ENCODE results near the gene EEPD1. TPM values are rescaled to one million over a fixed set of nuclear protein-coding genes. Genes with fewer than 3 reads are reported as not detected.
A peak's percentile ranks its signal among the peaks of the same experiment; 100 is the strongest.

EEPD1 gene
- total RNA-seq, 2 experiments from 2014 or later, result 11.9 to 13.8 TPM

GRCh38 chr7:36283711-36284130 is 130.7 kb downstream of the EEPD1 start:
- POLR2A ChIA-PET, result no interaction called here

GRCh38 chr7:36284456-36285090 is 131.5 kb downstream of the EEPD1 start:
- ChIA-PET POLR2A (no interaction called here), CTCF (interaction anchor here (1.0 to 2.2 kb wide), 5 partner anchors 9 to 16 kb away, joined by 3 to 4 read pairs (median 3); no protein-coding TSS in a partner anchor)
- Mint-ChIP-seq H3K9me3 (no peaks in the 10 kb centered on the region), H3K4me1 (peaks cover 88% of the 10 kb centered on the region), H3K36me3 (ENCODE audit: low read depth) (peaks cover 10% of the 10 kb centered on the region), H3K27me3 (no peaks in the 10 kb centered on the region), H3K27ac (peak overlapping the region; percentile 51), H3K4me3 (no peak overlapping the region)
- no peak for DNase-seq

More at GRCh38 chr7:36283711-36284130, 130.7 kb downstream of the EEPD1 start:
- CTCF ChIA-PET, result interaction anchor here (1.0 to 2.2 kb wide), 3 partner anchors 8 to 17 kb away, joined by 3 to 4 read pairs (median 4); no protein-coding TSS in a partner anchor
- Mint-ChIP-seq H3K9me3 (no peaks in the 10 kb centered on the region), H3K36me3 (ENCODE audit: low read depth) (peaks cover 7% of the 10 kb centered on the region), H3K4me1 (peaks cover 84% of the 10 kb centered on the region), H3K27me3 (no peaks in the 10 kb centered on the region), H3K4me3 (no peak overlapping the region), H3K27ac (peak overlapping the region; percentile 70)
- no peak for DNase-seq

GRCh38 chr7:36285276-36285675 is 132.2 kb downstream of the EEPD1 start:
- CTCF ChIA-PET, result interaction anchor here (1.2 to 2.2 kb wide), 3 partner anchors 8 to 15 kb away, joined by 3 to 4 read pairs (median 3); no protein-coding TSS in a partner anchor
- Mint-ChIP-seq H3K9me3 (no peaks in the 10 kb centered on the region), H3K27me3 (no peaks in the 10 kb centered on the region), H3K27ac (peak overlapping the region; percentile 95), H3K36me3 (ENCODE audit: low read depth) (peaks cover 10% of the 10 kb centered on the region), H3K4me3 (no peak overlapping the region), H3K4me1 (peaks cover 89% of the 10 kb centered on the region)
- DNase-seq, result no peak
- POLR2A ChIA-PET, result no interaction called here

GRCh38 chr7:36286226-36286625 is 133.2 kb downstream of the EEPD1 start:
- ChIA-PET POLR2A (no interaction called here), CTCF (interaction anchor here (1.3 to 1.8 kb wide), 3 partner anchors 13 to 302 kb away, joined by 4 to 5 read pairs (median 5); no protein-coding TSS in a partner anchor)
- Mint-ChIP-seq H3K27ac (peak overlapping the region; percentile 95), H3K9me3 (no peaks in the 10 kb centered on the region), H3K4me3 (peak overlapping the region; percentile 68), H3K27me3 (no peaks in the 10 kb centered on the region), H3K4me1 (peaks cover 86% of the 10 kb centered on the region), H3K36me3 (ENCODE audit: low read depth) (peaks cover 13% of the 10 kb centered on the region)
- DNase-seq, result peak; percentile 87

GRCh38 chr7:36286688-36287087 is 133.6 kb downstream of the EEPD1 start:
- peaks cover 87% of the 10 kb centered on the region for H3K4me1 Mint-ChIP-seq
- no peak for DNase-seq
- H3K4me3 Mint-ChIP-seq, result peak overlapping the region; percentile 68
- CTCF ChIA-PET, result interaction anchor here (1.3 to 1.8 kb wide), 4 partner anchors 13 to 303 kb away, joined by 4 to 5 read pairs (median 5); no protein-coding TSS in a partner anchor
- peak overlapping the region; percentile 95 for H3K27ac Mint-ChIP-seq
- POLR2A ChIA-PET, result no interaction called here
- no peaks in the 10 kb centered on the region for H3K9me3 Mint-ChIP-seq
- H3K27me3 Mint-ChIP-seq, result no peaks in the 10 kb centered on the region
- H3K36me3 Mint-ChIP-seq (ENCODE audit: low read depth), result peaks cover 15% of the 10 kb centered on the region

GRCh38 chr7:36287371-36288241 is 134.6 kb downstream of the EEPD1 start:
- Mint-ChIP-seq H3K9me3 (no peaks in the 10 kb centered on the region), H3K4me1 (peaks cover 89% of the 10 kb centered on the region), H3K27ac (peak overlapping the region; percentile 95), H3K36me3 (ENCODE audit: low read depth) (peaks cover 15% of the 10 kb centered on the region), H3K4me3 (peak overlapping the region; percentile 73), H3K27me3 (no peaks in the 10 kb centered on the region)
- ChIA-PET POLR2A (no interaction called here), CTCF (interaction anchor here (0.9 to 3.7 kb wide), 8 partner anchors 8 to 304 kb away, joined by 3 to 11 read pairs (median 4); no protein-coding TSS in a partner anchor)
- peak; percentile 50 for DNase-seq

GRCh38 chr7:36288501-36288900 is 135.4 kb downstream of the EEPD1 start:
- peak overlapping the region; percentile 73 for H3K4me3 Mint-ChIP-seq
- DNase-seq, result no peak
- POLR2A ChIA-PET, result no interaction called here
- no peaks in the 10 kb centered on the region for H3K27me3 Mint-ChIP-seq
- no peaks in the 10 kb centered on the region for H3K9me3 Mint-ChIP-seq
- peaks cover 81% of the 10 kb centered on the region for H3K4me1 Mint-ChIP-seq
- peaks cover 15% of the 10 kb centered on the region for H3K36me3 Mint-ChIP-seq (ENCODE audit: low read depth)
- CTCF ChIA-PET, result interaction anchor here (0.8 to 3.7 kb wide), 5 partner anchors 8 to 382 kb away, joined by 3 to 11 read pairs (median 3); no protein-coding TSS in a partner anchor
- H3K27ac Mint-ChIP-seq, result peak overlapping the region; percentile 95

GRCh38 chr7:36289833-36290661 is 137.0 kb downstream of the EEPD1 start:
- Mint-ChIP-seq H3K27me3 (no peaks in the 10 kb centered on the region), H3K9me3 (no peaks in the 10 kb centered on the region), H3K4me3 (peak overlapping the region; percentile 26), H3K27ac (peak overlapping the region; percentile 63), H3K36me3 (ENCODE audit: low read depth) (peaks cover 15% of the 10 kb centered on the region), H3K4me1 (peaks cover 66% of the 10 kb centered on the region)
- POLR2A ChIA-PET, result no interaction called here
- CTCF ChIA-PET, result interaction anchor here (1.5 to 3.7 kb wide), 2 partner anchors 15 to 305 kb away, joined by 3 to 11 read pairs; no protein-coding TSS in a partner anchor
- no peak for DNase-seq

- peak overlapping the region; percentile 51 for H3K4me3 Mint-ChIP-seq
- H3K27ac Mint-ChIP-seq, result peak overlapping the region; percentile 10
- POLR2A ChIA-PET, result no interaction called here
- H3K36me3 Mint-ChIP-seq (ENCODE audit: low read depth), result peaks cover 12% of the 10 kb centered on the region
- DNase-seq, result peak; percentile 72
- H3K9me3 Mint-ChIP-seq, result no peaks in the 10 kb centered on the region
- no peaks in the 10 kb centered on the region for H3K27me3 Mint-ChIP-seq
- peaks cover 50% of the 10 kb centered on the region for H3K4me1 Mint-ChIP-seq
- CTCF ChIA-PET, result interaction anchor here (0.6 to 3.7 kb wide), 4 partner anchors 25 to 479 kb away, joined by 3 to 11 read pairs (median 3); no protein-coding TSS in a partner anchor
Measured at GRCh38 chr7:36291387-36292316, 138.6 kb downstream of the EEPD1 start.

- Mint-ChIP-seq H3K4me1 (peaks cover 19% of the 10 kb centered on the region), H3K9me3 (no peaks in the 10 kb centered on the region), H3K27ac (no peak overlapping the region), H3K4me3 (no peak overlapping the region), H3K27me3 (no peaks in the 10 kb centered on the region), H3K36me3 (ENCODE audit: low read depth) (peaks cover 4% of the 10 kb centered on the region)
- ChIA-PET POLR2A (no interaction called here), CTCF (no interaction called here)
- DNase-seq, result no peak
Measured at GRCh38 chr7:36295090-36295489, 142.0 kb downstream of the EEPD1 start.

GRCh38 chr7:36296284-36296683 is 143.2 kb downstream of the EEPD1 start:
- CTCF ChIA-PET, result interaction anchor here (1.0 to 1.3 kb wide), 2 partner anchors 9 to 23 kb away, joined by 3 read pairs; no protein-coding TSS in a partner anchor

More at GRCh38 chr7:36296284-36296683, 143.2 kb downstream of the EEPD1 start:
- peaks cover 1% of the 10 kb centered on the region for H3K36me3 Mint-ChIP-seq (ENCODE audit: low read depth)
- H3K4me1 Mint-ChIP-seq, result peaks cover 14% of the 10 kb centered on the region
- POLR2A ChIA-PET, result no interaction called here
- H3K9me3 Mint-ChIP-seq, result no peaks in the 10 kb centered on the region
- H3K4me3 Mint-ChIP-seq, result no peak overlapping the region
- H3K27me3 Mint-ChIP-seq, result no peaks in the 10 kb centered on the region
- no peak overlapping the region for H3K27ac Mint-ChIP-seq
- no peak for DNase-seq
